MM.1S (cell line): ENCODE results near the gene ZCCHC24.

Experiments used
- EZH2 ChIP-seq: fragments of 300-600 bp; sonication (generic); optimal IDR thresholded peaks from 2 replicates; pipeline ENCODE3; 2017; ENCODE audit warnings: low read depth, mild to moderate bottlenecking, antibody characterized with exemption, low read length, mixed read lengths
- TF ChIP-seq, protein P1 (sequence below): fragments of 300-600 bp; sonication (generic); IDR thresholded peaks from 2 replicates; pipeline ENCODE4 v1.5.1; 2016; ENCODE audit warnings: antibody characterized with exemption, low read length, mixed read lengths

DNA sequence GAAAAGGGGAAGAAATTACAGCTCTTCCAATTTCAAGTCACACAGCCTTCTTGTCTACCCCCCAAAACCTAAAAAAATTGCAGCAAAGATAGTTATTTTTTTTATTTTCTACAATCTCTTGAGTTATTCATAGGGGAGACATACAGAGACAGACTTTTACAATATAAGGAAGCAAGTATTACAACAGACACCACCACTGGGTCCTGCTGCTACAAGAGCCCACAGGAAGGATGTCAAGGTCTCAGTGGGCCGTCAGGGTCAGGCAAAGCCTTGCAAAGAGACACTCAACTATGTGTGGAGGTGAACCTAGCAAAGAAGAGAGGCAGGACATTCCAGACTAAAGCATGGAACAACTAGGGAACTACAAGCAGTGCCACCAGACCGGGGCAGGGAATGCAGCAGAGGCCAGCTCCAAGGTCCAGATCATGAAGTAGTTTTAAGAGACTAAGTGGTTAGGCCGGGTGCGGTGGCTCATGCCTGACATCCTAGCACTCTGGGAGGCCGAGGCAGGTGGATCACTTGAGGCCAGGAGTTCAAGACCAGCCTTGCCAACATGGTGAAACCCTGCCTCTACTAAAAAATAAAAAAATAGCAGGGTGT is 28.2 kb upstream of the ZCCHC24 start:
- no peak for TF ChIP-seq EZH2
- TF ChIP-seq, protein P1, sequence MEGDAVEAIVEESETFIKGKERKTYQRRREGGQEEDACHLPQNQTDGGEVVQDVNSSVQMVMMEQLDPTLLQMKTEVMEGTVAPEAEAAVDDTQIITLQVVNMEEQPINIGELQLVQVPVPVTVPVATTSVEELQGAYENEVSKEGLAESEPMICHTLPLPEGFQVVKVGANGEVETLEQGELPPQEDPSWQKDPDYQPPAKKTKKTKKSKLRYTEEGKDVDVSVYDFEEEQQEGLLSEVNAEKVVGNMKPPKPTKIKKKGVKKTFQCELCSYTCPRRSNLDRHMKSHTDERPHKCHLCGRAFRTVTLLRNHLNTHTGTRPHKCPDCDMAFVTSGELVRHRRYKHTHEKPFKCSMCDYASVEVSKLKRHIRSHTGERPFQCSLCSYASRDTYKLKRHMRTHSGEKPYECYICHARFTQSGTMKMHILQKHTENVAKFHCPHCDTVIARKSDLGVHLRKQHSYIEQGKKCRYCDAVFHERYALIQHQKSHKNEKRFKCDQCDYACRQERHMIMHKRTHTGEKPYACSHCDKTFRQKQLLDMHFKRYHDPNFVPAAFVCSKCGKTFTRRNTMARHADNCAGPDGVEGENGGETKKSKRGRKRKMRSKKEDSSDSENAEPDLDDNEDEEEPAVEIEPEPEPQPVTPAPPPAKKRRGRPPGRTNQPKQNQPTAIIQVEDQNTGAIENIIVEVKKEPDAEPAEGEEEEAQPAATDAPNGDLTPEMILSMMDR, result no peak
